Transverse colon (tissue), 4 donors: ENCODE data around the gene PRTN3.

Source experiments
- CTCF ChIP-seq, 5 experiments: fragments of 200-600 bp in 3 of 5; fragments of 450-650 bp in 2 of 5; sonication (generic) in 3 of 5; IDR thresholded peaks; 1 replicate in 2 of 5; 2 replicates in 3 of 5; pipeline ENCODE4 v1.5.1; 2016 to 2017; ENCODE audit warnings: antibody characterized with exemption in 5 of 5, inconsistent platforms in 3 of 5, mild to moderate bottlenecking in 2 of 5, moderate library complexity in 1 of 5
- POLR2A ChIP-seq: fragments of 450-650 bp; IDR thresholded peaks from one replicate; pipeline ENCODE4 v1.6.1; 2016; ENCODE audit warnings: antibody characterized with exemption, mild to moderate bottlenecking, moderate library complexity
- POLR2AphosphoS5 ChIP-seq, 3 donors: sonication (generic); formaldehyde crosslinking; IDR thresholded peaks; one replicate each; pipeline ENCODE4 v1.6.1; 2016; ENCODE audit warnings: antibody characterized with exemption in 3 of 3

DNA sequence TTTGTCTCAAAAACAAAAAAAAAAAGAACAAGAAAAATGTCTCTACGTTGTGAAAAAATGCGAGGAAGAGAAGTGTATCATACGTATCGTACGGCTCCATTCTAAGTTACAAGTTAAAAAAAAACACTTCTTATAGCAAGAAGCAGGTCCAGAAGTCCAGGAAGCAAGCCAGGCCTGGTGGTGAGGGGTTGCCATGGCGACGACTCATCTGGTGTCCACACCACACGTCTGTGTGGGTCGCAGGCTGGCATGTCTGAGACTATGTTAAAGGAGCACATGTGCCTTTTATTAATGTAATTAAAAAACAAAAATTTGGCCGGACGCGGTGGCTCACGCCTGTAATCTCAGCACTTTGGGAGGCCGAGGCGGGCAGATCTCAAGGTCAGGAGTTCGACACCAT is 46.3 kb downstream of the PRTN3 start:
- TF ChIP-seq CTCF (IDR thresholded peaks at IDR 0.05) (no peak), POLR2AphosphoS5 (IDR thresholded peaks at IDR 0.05) (no peak), POLR2A (no peak)
